HUES6 (cell line): ENCODE measurements around the gene ACSS3.
A peak's percentile ranks its signal among the peaks of the same experiment; 100 is the strongest.
"Not testable (repeated sequence)": the region's sequence is repeated elsewhere in the genome, so short reads cannot be mapped to it uniquely, and the experiment has no call there.

Experiments used
- H3K27ac ChIP-seq: 2 replicates; pipeline ENCODE4 v1.7.0; 2013; ENCODE audit warnings: low read depth, mild to moderate bottlenecking, low read length, inconsistent platforms
- H3K27me3 ChIP-seq: 2 replicates; pipeline ENCODE4 v1.6.1; 2013; ENCODE audit warnings: low read length; ENCODE audit not compliant: control insufficient read depth, insufficient read depth
- H3K36me3 ChIP-seq: 2 replicates; pipeline ENCODE4 v1.6.1; 2013; ENCODE audit warnings: low read length; ENCODE audit not compliant: control insufficient read depth, insufficient read depth
- H3K4me1 ChIP-seq: 2 replicates; pipeline ENCODE4 v1.6.1; 2013; ENCODE audit warnings: low read length; ENCODE audit not compliant: control insufficient read depth, insufficient read depth
- H3K4me3 ChIP-seq: 2 replicates; pipeline ENCODE4 v1.5.1; 2013; ENCODE audit warnings: low read depth, low read length
- H3K9ac ChIP-seq: one replicate; pipeline ENCODE4 v1.6.1; 2013; ENCODE audit warnings: mild to moderate bottlenecking, low read length
- H3K9me3 ChIP-seq: 2 replicates; pipeline ENCODE4 v1.6.1; 2013; ENCODE audit warnings: low read depth, low read length; ENCODE audit not compliant: control insufficient read depth, insufficient read depth

The ACSS3 gene

DNA sequence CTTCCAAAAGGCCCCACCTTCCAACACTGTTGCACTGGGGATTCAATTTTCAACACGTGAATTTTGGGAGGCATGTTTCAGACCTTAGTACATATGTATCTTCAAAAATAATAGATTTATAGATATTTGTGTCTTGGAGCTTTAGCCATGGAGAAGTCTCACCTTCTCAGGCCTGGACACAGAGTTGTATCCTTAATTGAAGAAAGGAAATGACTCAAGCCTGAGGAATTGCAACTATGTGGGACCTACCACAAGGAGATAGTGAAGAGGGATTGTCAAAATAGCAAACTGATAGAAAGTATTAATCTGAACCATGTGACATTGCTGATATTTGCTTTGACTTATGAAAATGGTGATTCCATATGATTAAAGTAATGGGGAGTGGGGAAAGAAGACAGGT, 89.8 kb downstream of the ACSS3 start:
- Histone ChIP-seq H3K4me1 (peaks cover 16% of the 10 kb centered on the region; the same call in 1 of the 2 replicates), H3K36me3 (0 out of 2 replicates have a peak, but pooled peaks cover 3% of the 10 kb centered on the region), H3K4me3 (no peak overlapping the region), H3K27me3 (no peaks in the 10 kb centered on the region), H3K27ac (peak overlapping the region; percentile 52; the same call in 1 of the 2 replicates), H3K9me3 (no peaks in the 10 kb centered on the region), H3K9ac (no peak overlapping the region)

GRCh38 chr12:81168445-81168844, 90.6 kb downstream of the ACSS3 start:
- H3K4me3 ChIP-seq, result no peak overlapping the region
- no peaks in the 10 kb centered on the region for H3K27me3 ChIP-seq
- peak overlapping the region; percentile 52; the same call in 1 of the 2 replicates for H3K27ac ChIP-seq
- H3K36me3 ChIP-seq, result 0 out of 2 replicates have a peak, but pooled peaks cover 3% of the 10 kb centered on the region
- H3K9me3 ChIP-seq, result no peaks in the 10 kb centered on the region
- H3K4me1 ChIP-seq, result peaks cover 16% of the 10 kb centered on the region; the same call in 1 of the 2 replicates
- H3K9ac ChIP-seq, result no peak overlapping the region

DNA sequence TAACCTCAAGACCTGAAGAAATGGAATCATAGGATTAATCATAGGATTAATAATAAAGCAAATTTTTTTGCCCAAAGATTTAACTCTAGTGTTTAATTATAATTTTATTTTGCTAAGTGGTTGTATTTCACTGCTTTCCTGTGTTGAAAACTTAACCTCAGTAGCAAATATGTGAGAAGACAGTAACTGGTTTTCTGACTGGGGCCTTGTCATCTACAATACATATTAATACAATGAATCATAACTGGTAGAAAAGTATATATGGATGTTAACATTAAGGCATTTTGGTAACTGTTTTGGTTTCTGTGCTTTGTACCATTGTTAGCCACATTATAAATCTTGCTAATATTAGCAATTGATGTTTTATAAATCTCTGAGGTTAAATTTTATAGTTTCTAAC, 92.2 kb downstream of the ACSS3 start:
- Histone ChIP-seq H3K9me3 (no peaks in the 10 kb centered on the region), H3K9ac (no peak overlapping the region), H3K4me1 (peaks cover 16% of the 10 kb centered on the region; the same call in 1 of the 2 replicates), H3K27me3 (no peaks in the 10 kb centered on the region), H3K36me3 (0 out of 2 replicates have a peak, but pooled peaks cover 2% of the 10 kb centered on the region), H3K4me3 (no peak overlapping the region), H3K27ac (no peak overlapping the region)

DNA sequence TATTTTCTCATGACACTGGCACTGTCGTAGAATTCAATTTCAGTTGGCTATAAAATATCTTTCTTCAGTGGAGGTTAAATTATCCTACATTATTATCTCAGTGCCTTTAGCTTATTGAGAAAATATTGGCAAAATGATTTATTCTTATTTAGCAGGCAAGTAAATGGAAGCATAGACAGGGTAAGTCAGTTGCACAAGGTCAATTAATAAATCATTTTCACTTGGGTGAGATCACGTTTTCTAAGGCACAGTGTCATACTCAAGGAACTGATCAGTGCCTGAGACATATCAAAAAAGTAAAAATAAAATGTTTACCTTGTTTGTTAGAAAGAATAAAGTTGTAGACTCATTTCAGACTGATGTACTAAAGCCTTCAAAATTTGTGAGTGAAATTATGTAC, 95.0 kb downstream of the ACSS3 start:
- no peak overlapping the region for H3K27ac ChIP-seq
- H3K9me3 ChIP-seq, result peaks cover 7% of the 10 kb centered on the region
- no peaks in the 10 kb centered on the region for H3K27me3 ChIP-seq
- peaks cover 2% of the 10 kb centered on the region; the same call in 1 of the 2 replicates for H3K4me1 ChIP-seq
- no peak overlapping the region for H3K9ac ChIP-seq
- no peak overlapping the region for H3K4me3 ChIP-seq
- peaks cover 21% of the 10 kb centered on the region for H3K36me3 ChIP-seq

- Histone ChIP-seq H3K4me3 (no peak overlapping the region), H3K27me3 (no peaks in the 10 kb centered on the region), H3K9me3 (peaks cover 7% of the 10 kb centered on the region), H3K36me3 (peaks cover 21% of the 10 kb centered on the region), H3K9ac (no peak overlapping the region), H3K4me1 (no peaks in the 10 kb centered on the region), H3K27ac (no peak overlapping the region)
Measured at GRCh38 chr12:81174664-81175063, 96.8 kb downstream of the ACSS3 start.

DNA sequence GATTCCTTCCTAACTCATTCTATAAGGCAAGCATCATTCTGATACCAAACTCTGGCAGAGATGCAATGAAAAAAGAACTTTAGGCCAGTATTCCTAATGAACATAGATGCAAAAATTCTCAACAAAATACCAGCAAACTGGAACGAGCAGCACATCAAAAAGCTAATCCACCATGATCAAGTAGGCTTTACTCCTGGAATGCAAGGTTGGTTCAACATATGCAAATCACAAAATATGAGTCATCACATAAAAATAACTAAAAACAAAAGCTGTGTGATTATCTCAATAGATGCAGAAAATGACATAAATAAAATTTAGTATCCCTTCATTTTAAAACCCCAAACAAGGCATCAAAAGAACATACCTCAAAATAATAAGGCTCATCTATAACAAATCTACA, 98.9 kb downstream of the ACSS3 start:
- Histone ChIP-seq H3K27me3 (no peaks in the 10 kb centered on the region), H3K4me3 (no peak overlapping the region), H3K9ac (no peak overlapping the region), H3K4me1 (no peaks in the 10 kb centered on the region), H3K9me3 (peaks cover 7% of the 10 kb centered on the region), H3K27ac (no peak overlapping the region), H3K36me3 (peaks cover 21% of the 10 kb centered on the region)

- no peak overlapping the region for H3K4me3 ChIP-seq
- no peak overlapping the region for H3K27ac ChIP-seq
- H3K9me3 ChIP-seq, result peaks cover 5% of the 10 kb centered on the region
- no peak overlapping the region for H3K9ac ChIP-seq
- H3K4me1 ChIP-seq, result no peaks in the 10 kb centered on the region
- no peaks in the 10 kb centered on the region for H3K27me3 ChIP-seq
- peaks cover 5% of the 10 kb centered on the region for H3K36me3 ChIP-seq
Measured at GRCh38 chr12:81181691-81182090, 103.8 kb downstream of the ACSS3 start.

DNA sequence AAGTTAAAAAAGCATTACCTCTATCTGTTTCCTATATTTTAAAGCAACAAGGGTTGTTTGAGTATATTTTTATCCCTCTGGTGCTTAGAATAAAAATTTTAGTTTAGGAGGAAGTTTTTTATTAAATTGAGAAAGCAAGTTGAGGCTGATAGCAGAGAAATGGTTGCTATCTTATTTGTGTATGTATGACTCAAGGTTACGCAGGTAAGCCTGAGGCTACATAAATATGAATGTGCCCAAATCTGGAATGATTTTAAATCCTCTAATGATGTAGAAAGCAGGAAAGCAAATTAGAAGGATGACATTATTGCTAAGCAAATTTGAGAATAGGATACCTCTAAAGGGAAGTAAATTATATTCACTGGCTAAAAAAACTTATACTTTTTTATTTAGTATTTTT, 109.8 kb downstream of the ACSS3 start:
- Histone ChIP-seq H3K9ac (no peak overlapping the region), H3K9me3 (no peaks in the 10 kb centered on the region), H3K4me1 (no peaks in the 10 kb centered on the region), H3K27ac (no peak overlapping the region), H3K27me3 (no peaks in the 10 kb centered on the region), H3K4me3 (no peak overlapping the region), H3K36me3 (no peaks in the 10 kb centered on the region; the same call in 1 of the 2 replicates)

DNA sequence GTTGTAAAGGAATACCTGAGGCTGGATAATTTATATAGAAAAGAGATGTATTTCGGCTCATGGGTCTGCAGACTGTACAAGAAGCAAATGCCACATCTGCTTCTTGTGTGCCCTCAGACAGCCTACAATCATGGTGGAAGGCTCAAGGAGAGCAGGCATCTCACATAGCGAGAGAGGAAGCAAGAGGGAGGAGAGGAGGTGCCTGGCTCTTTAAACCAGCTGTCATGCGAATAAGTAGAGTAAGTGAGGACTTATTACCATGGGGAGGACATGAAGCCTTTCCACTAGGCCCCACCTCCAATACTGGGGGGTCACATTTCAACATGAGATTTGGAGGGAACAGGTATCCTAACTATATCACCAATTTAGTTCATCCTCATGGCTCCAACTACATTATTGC, 118.7 kb downstream of the ACSS3 start:
- Histone ChIP-seq H3K27me3 (no peaks in the 10 kb centered on the region), H3K27ac (no peak overlapping the region), H3K9ac (no peak overlapping the region), H3K9me3 (no peaks in the 10 kb centered on the region), H3K4me1 (no peaks in the 10 kb centered on the region), H3K36me3 (peaks cover 4% of the 10 kb centered on the region; the same call in 1 of the 2 replicates), H3K4me3 (no peak overlapping the region)

GRCh38 chr12:81200561-81200960, 122.7 kb downstream of the ACSS3 start:
- H3K27me3 ChIP-seq, H3K4me1 ChIP-seq, H3K4me3 ChIP-seq, H3K36me3 ChIP-seq, H3K27ac ChIP-seq, H3K9ac ChIP-seq, H3K9me3 ChIP-seq: not testable (repeated sequence)

- Histone ChIP-seq H3K36me3 (peaks cover 4% of the 10 kb centered on the region; the same call in 1 of the 2 replicates), H3K9me3 (no peaks in the 10 kb centered on the region), H3K4me3 (no peak overlapping the region), H3K27me3 (no peaks in the 10 kb centered on the region), H3K4me1 (peaks cover 37% of the 10 kb centered on the region), H3K27ac (no peak overlapping the region), H3K9ac (no peak overlapping the region)
Measured at GRCh38 chr12:81203671-81204204, 125.9 kb downstream of the ACSS3 start.
